ENCODE data around the gene MDFI.

The MDFI gene

DNA sequence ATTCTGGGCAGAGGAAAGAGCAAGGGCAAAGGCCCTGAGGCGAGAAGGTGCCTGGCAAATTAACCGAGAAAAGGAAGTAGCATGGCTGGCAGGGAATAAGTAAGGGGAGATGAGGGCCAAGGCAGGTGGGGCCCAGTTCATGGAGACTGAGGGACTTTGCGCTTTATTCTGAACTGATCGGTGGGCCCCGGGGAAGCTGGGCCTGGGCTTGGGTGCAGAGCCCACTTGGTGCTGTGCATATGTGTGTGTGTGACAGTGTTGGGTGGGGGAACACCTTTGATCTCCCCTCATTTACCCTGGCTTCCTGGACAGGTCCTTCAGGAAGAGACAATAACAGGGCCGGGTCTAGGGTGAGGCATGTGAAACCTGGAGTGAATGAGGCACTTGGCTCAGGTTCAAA lies 2.9 kb upstream of the MDFI start:
- no peak for DNase-seq

- no peak for DNase-seq
These were observed 1.5 kb upstream of the MDFI start for GRCh38 chr6:41636833-41637193.

GRCh38 chr6:41637194-41638001 lies 870 bp upstream of the MDFI start:
- no peak for DNase-seq

DNA sequence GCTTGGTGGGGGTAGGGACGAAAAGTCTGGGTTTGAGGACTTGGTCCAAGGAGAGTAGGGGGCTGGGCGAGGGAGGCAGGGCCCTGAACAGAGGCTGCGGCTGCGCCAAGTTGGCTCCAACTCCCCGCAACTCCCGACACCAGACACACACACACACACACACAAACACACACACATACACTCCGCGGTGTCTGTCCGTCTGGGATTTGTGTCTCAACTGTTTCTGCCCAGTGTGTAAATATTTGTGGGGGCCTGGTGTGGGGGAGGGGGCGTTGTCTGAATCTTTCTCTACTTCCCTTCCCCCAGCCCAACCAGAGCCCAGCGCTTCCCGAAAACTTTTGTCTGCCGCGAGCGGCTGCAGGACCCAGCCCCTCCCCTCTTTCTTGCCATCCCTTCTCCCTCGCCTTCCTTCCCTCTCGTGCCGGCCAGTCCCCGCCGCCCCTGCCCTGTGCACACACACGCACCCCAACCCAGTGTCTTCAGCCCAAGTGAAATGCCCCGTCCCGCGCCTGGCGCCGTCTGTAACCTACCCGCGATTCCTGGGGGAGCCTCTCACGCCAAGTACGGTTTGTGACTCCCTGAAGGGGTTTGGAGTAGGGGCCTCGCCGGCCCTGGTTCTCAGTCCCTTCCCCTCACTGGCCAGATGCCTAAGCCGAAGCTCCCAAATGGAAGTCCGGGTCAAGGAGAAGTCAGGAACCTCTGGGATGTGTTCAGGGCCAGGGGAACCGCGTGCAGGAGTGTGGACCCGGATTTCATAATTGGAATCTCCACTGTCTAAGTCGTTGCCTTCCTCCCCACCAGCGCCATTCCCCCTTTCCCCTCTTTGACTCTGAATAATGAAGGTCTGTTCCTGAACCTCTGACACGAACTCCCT lies 904 bp downstream of the MDFI start:
- DNase-seq = no peak

DNA sequence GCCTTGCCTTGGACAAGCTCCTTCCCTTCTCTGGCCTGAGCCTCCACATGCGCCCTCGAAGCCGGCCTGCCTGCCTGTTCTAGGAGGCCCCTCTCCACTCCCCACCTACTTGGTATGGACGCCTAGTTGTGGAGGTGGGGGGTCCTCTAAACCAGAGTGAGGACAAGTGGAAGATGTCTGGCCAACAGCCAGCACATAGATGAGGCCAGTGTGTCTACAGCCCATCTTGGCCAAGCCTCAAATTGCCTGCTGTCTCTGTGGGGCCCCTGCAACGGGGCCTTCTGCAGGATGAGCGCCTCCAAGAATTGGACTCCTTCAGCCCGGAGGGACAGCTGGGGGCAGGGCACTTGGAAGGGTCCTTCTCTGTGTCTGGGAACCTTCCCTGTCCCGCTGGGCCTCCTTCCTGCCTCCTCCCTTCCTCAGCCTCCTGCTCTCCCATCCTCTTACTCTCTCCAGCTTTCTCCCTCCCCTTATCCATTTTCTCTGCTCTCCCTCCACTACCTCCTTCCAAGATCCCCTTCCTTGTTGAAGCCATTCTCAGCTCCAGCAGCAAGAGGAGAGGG lies 1.6 kb downstream of the MDFI start:
- DNase-seq = no peak

- no peak for DNase-seq
These were observed 2.2 kb downstream of the MDFI start for GRCh38 chr6:41640426-41640825.

DNA sequence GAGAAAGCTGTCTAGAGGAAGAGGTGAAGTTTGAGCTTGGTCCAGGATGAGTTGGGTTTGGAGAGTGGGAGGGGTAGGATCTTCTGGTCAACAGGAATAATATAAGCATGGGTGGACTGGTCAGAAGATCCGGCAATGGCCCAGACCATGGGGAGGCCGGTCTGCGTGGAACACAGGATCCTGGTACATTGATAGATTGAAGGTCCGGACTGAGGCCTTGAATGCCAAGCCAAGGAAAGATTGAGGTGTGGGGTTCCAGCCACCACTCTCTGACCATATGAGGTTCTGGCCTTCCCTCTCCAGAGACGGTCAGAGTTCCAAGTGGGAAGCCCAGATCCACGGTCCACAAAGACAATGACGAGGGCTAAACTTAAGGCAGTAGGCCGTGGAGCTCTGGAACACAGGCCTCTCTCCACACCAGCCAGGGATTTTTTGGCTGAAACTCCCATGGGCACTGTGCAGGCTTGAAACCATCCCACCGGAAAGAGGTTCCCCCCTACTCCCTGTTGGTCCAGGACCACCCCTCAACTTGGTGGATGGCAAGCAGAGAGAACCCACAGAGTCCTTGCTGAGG lies 3.2 kb downstream of the MDFI start:
- DNase-seq = no peak

- DNase-seq = no peak
These were observed 4.1 kb downstream of the MDFI start for GRCh38 chr6:41642090-41642959.

DNA sequence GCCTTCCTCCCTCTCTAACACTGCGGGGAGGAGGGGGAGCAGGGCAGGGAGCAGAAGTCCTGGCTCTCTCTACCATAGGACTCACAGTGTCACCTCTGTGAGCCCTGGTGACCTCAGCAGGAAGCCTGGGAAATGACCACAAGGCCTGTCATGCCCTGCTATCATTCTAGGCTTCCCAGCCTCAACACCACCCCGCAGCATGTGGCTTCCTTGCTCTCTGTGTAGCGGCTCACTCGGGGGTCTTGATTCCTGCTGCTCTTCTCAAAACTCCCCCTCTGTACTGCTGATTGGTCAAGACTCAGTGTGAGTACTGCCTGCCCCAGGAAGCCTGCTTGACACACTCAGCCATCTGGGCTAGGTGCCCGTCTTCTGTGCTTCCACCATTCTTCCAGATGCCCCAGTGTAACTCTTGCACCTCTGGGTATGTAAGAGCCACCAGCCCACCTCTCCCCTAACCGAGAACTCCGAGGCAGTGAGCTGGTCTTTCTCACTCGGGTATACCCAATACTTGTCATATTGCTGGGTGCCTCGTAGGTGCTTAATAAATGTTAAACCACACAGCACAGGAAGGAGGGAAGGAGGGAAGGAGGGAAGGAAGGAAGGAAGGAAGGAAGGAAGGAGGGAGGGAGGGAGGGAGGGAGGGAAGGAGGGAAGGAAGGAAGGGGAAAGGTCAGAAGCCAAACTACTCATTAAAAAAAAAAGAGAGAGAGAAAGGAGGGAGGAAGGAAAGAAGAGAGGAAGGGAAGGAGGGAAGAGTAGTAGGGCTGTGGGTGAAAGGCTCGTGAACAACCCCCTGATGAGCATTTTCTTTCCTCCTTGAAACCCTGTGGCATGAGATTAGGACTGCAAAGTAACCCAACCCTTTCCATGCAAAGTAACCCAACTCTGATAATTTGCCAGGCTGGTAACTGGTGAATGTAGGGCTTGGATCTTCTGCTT lies 5.0 kb downstream of the MDFI start:
- no peak for DNase-seq

DNA sequence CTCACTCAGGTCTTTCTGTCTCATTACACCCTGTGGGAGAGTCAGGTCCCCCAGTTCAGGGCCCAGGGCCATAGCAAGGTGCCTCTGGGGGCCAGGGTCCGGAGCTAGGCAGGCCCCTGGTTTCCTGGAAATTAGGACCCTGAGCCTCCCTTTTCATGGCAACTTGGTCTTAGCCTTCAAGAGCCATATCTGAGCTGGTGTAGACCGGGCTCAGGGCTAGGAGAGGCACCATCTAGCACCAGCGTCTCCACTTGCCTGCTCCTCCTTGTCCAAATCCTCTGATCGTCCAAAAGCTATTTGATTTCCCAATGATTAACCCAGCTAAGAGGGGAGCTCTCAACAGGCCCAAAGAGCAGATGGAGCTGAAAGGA lies 5.6 kb downstream of the MDFI start:
- no peak for DNase-seq

DNA sequence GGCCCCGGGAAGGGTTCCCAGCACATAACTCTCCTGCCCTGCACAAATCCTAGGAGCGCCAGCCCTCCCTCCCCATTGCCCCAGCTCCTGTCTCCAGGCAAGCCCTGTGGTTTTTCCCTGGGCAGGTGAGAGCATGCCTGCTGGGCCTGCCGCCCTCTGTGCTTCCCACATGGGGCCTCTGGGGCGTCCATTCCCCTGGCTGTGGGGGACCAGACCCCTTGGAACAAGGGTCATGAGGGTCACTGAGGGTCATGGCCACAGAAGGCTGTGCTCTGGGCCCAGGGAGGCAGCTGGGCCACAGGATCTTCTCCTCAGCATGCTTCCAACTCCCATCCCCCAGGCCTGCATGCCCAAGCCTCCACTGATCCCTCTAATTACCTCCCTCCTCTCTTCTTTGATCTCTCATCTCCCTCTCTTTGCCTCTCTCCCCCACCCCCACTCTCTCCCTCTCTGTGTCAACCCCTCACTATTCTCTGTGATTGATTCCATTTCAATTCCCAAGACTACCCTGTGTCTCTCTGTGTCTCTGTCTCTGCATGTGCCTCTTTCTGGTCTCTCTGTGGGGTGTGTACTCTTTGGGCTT lies 6.1 kb downstream of the MDFI start:
- no peak for DNase-seq

GRCh38 chr6:41645007-41645618 lies 6.8 kb downstream of the MDFI start:
- DNase-seq = no peak

- no peak for DNase-seq
These were observed 7.9 kb downstream of the MDFI start for GRCh38 chr6:41646026-41646795.

DNA sequence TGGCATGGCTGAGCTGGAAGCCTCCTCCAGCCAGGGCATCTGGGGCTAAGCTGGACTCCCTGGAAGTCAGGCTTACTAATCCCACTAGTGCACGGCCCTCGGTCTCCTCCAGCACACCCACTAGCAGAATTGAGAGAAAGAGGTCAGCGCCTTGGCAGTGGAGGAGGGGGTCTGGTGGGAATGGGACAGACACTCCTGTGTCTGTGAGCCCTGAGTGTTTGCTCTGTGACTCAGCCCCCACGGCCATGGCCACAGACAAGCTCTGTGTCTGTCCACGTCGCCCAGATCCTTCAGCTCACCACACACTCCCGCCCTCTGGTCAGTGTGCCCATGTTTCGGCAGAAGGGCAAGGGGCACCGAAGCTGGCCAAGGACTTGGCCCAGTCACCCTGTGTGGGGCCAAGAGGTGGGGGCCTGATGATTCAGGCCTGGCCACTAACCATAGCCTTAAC lies 8.8 kb downstream of the MDFI start:
- no peak for DNase-seq

- DNase-seq = no peak
These were observed 9.9 kb downstream of the MDFI start for GRCh38 chr6:41648070-41648585.

DNA sequence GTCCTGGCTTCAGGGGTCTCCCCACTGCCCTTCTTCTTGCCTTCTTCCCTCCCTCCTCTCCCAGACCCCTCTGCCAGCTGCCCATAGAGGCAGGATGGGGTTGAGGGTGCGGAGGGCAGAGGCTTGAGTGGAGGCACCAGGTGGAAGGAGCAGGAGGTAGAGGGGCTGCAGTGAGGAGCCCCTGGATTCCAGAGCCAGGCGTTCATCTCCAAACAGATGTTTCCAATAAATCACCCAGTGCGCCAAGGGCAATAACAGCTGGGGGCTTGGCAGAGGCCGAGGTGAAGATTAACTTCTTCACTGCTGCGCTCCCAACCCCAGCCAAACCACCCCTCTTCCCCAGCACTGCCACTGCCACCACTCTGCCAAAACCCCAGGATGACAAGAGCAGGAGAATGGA lies 10.7 kb downstream of the MDFI start:
- DNase-seq = no peak

GRCh38 chr6:41649596-41649995 lies 11.3 kb downstream of the MDFI start:
- DNase-seq = no peak

DNA sequence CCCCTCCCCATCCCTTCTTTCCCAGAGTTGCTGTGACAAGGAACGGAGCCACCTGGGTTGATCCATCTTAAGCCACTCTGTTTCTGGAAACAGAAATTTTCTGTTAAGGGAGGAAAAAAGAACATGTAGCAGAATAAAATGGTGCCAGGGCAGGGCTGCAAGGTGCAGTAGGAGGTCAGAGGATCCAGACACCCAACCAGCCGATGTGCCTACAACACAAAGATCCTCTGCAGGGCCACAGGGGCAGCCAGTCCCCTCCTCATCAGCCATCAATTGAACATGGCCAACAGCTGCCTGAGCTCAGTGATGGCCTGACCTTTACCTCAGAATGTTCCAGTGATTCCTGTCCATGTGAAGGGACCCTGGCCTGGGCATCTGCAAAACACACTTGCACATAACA lies 11.9 kb downstream of the MDFI start:
- no peak for DNase-seq

- no peak for DNase-seq
These were observed 13.1 kb downstream of the MDFI start for GRCh38 chr6:41651246-41651961.

All from CD4-positive, alpha-beta T cell treated with Interleukin-1 beta for 1 hour (primary cell).